GM23338 (cell line): Measurements from ENCODE around the gene GP2. TPM values are rescaled to one million over a fixed set of nuclear protein-coding genes. Genes with fewer than 3 reads are reported as not detected.

ENCODE experiments used
- ATAC-seq: fragments of 200-7000 bp; cut with Tn5 transposase; 3 replicates; pipeline ENCODE4 v1.9.1; 2020
- DNase-seq: peaks from one replicate; pipeline ENCODE4 v3.0.0-alpha.2; 2015; ENCODE audit warnings: low spot score
- H2AFZ ChIP-seq: fragments of 200-600 bp; sonication (generic); 2 replicates; pipeline ENCODE4 v1.8.0; 2016; ENCODE audit warnings: antibody characterized with exemption, mild to moderate bottlenecking, moderate library complexity
- H3F3A ChIP-seq: fragments of 200-600 bp; sonication (generic); replicated peaks from 2 replicates; pipeline ENCODE4 v1.8.0; 2017; ENCODE audit warnings: antibody characterized with exemption, mixed run types, low read depth
- H3K27ac ChIP-seq: fragments of 200-600 bp; sonication (generic); 2 replicates; pipeline ENCODE4 v1.6.1; 2016; ENCODE audit warnings: low read depth
- H3K27me3 ChIP-seq: fragments of 200-600 bp; sonication (generic); 2 replicates; pipeline ENCODE4 v1.8.0; 2016; ENCODE audit warnings: mild to moderate bottlenecking, mixed run types, moderate library complexity; ENCODE audit not compliant: insufficient read depth
- H3K36me3 ChIP-seq: fragments of 200-600 bp; sonication (generic); 2 replicates; pipeline ENCODE4 v1.8.0; 2016; ENCODE audit warnings: mild to moderate bottlenecking; ENCODE audit not compliant: insufficient read depth
- H3K4me1 ChIP-seq: fragments of 200-600 bp; sonication (generic); 2 replicates; pipeline ENCODE4 v1.8.0; 2016; ENCODE audit warnings: mild to moderate bottlenecking, moderate library complexity; ENCODE audit not compliant: insufficient read depth
- H3K4me2 ChIP-seq: fragments of 200-600 bp; sonication (generic); 2 replicates; pipeline ENCODE4 v1.7.1; 2017; ENCODE audit warnings: mixed run types
- H3K4me3 ChIP-seq: fragments of 200-600 bp; sonication (generic); 2 replicates; pipeline ENCODE4 v1.6.1; 2016; ENCODE audit warnings: mixed run types
- H3K79me2 ChIP-seq: fragments of 200-600 bp; sonication (generic); replicated peaks from 2 replicates; pipeline ENCODE4 v1.8.0; 2017; ENCODE audit warnings: mild to moderate bottlenecking; ENCODE audit not compliant: insufficient read depth
- H3K9me2 ChIP-seq: fragments of 200-600 bp; sonication (generic); 2 replicates; pipeline ENCODE4 v1.8.0; 2017; ENCODE audit not compliant: insufficient read depth
- H4K20me1 ChIP-seq: fragments of 200-600 bp; sonication (generic); replicated peaks from 2 replicates; pipeline ENCODE4 v1.8.0; 2017; ENCODE audit warnings: mild to moderate bottlenecking; ENCODE audit not compliant: insufficient read depth
- H3K27ac Mint-ChIP-seq: 2 replicates; pipeline ENCODE4 v1.8.0; 2020; ENCODE audit warnings: inconsistent platforms, mild to moderate bottlenecking, moderate library complexity, mixed read lengths
- H3K27me3 Mint-ChIP-seq: 3 replicates; pipeline ENCODE4 v1.8.0; 2022; ENCODE audit warnings: low read depth, mild to moderate bottlenecking, moderate library complexity, mixed read lengths, inconsistent platforms; ENCODE audit not compliant: insufficient read depth, poor library complexity
- H3K36me3 Mint-ChIP-seq: 3 replicates; pipeline ENCODE4 v1.8.0; 2021; ENCODE audit warnings: low read depth, mild to moderate bottlenecking, inconsistent platforms, moderate library complexity, mixed read lengths
- H3K4me1 Mint-ChIP-seq: 3 replicates; pipeline ENCODE4 v1.8.0; 2020; ENCODE audit warnings: mild to moderate bottlenecking, inconsistent platforms, mixed read lengths
- H3K4me3 Mint-ChIP-seq: 3 replicates; pipeline ENCODE4 v1.8.0; 2021; ENCODE audit warnings: moderate library complexity, mild to moderate bottlenecking, inconsistent platforms, mixed read lengths
- H3K9me3 Mint-ChIP-seq: 3 replicates; pipeline ENCODE4 v1.8.0; 2020; ENCODE audit warnings: moderate library complexity, mild to moderate bottlenecking, inconsistent platforms, mixed read lengths
- ETS1 ChIP-seq: IDR thresholded peaks from 2 replicates; pipeline ENCODE4 v1.6.1; 2016; ENCODE audit warnings: antibody characterized with exemption
- EZH2 ChIP-seq: fragments of 200-600 bp; sonication (generic); IDR thresholded peaks from one replicate; pipeline ENCODE4 v1.8.0; 2017; ENCODE audit warnings: antibody characterized with exemption, mild to moderate bottlenecking, low read depth; ENCODE audit not compliant: unreplicated experiment
- NANOG ChIP-seq: IDR thresholded peaks from 2 replicates; pipeline ENCODE4 v1.6.1; 2016; ENCODE audit warnings: antibody characterized with exemption, borderline replicate concordance
- POLR2AphosphoS5 ChIP-seq: IDR thresholded peaks from 2 replicates; pipeline ENCODE4 v1.6.1; 2016; ENCODE audit warnings: antibody characterized with exemption, low read depth
- STAT1 ChIP-seq: IDR thresholded peaks from one replicate; pipeline ENCODE4 v1.6.1; 2016; ENCODE audit warnings: antibody characterized with exemption; ENCODE audit not compliant: unreplicated experiment
- ZNF331 ChIP-seq: fragments of 250-450 bp; sonication (Bioruptor Pico); IDR thresholded peaks from 2 replicates; pipeline ENCODE4 v1.5.0; 2020; ENCODE audit warnings: low read depth, mild to moderate bottlenecking, moderate library complexity
- ZNF462 ChIP-seq: fragments of 250-450 bp; sonication (Bioruptor Pico); IDR thresholded peaks from 2 replicates; pipeline ENCODE4 v1.5.0; 2020; ENCODE audit warnings: mild to moderate bottlenecking, moderate library complexity
- polyA plus RNA-seq: library from polyadenylated mRNA; unstranded; fragments of >200 nt; fragmentation: Nextera tagmentation; extraction: Ambion mirVana; gene quantifications from 2 replicates; pipeline ENCODE4 v1.2.1, GENCODE V29; 2016
- total RNA-seq: library from RNA; depleted of rRNA; stranded (reverse); fragments of >200 nt; shearing (Covaris generic); gene quantifications from 2 replicates; pipeline ENCODE4 v1.2.3, GENCODE V29; 2014

Gene GP2
- total and polyA plus RNA-seq, 2 experiments from 2014 or later = not detected

GRCh38 chr16:20364051-20364450, 36.7 kb upstream of the GP2 start:
- H3K36me3 Mint-ChIP-seq = no peaks in the 10 kb centered on the region
- no peak overlapping the region for H3K27ac Mint-ChIP-seq
- no peaks in the 10 kb centered on the region for H3K27me3 Mint-ChIP-seq
- no peak overlapping the region for H2AFZ ChIP-seq
- ATAC-seq (no peak), DNase-seq (no peak)
- H3K9me3 Mint-ChIP-seq = peaks cover 4% of the 10 kb centered on the region; the same call in 1 of the 3 replicates
- no peaks in the 10 kb centered on the region for H3K79me2 ChIP-seq
- no peaks in the 10 kb centered on the region for H4K20me1 ChIP-seq
- H3K27me3 ChIP-seq = no peaks in the 10 kb centered on the region
- no peak overlapping the region for H3K4me3 Mint-ChIP-seq
- H3K4me3 ChIP-seq = no peak overlapping the region
- H3K27ac ChIP-seq = no peak overlapping the region
- no peak for TF ChIP-seq ZNF462 (CRISPR knock-in tag)
- TF ChIP-seq STAT1 = no peak
- TF ChIP-seq ZNF331 = no peak
- TF ChIP-seq NANOG = no peak
- TF ChIP-seq ETS1 = no peak
- no peak for TF ChIP-seq POLR2AphosphoS5
- TF ChIP-seq EZH2 = no peak
- H3K9me2 ChIP-seq = no peaks in the 10 kb centered on the region
- no peaks in the 10 kb centered on the region for H3K36me3 ChIP-seq
- no peaks in the 10 kb centered on the region for H3K4me1 Mint-ChIP-seq
- no peak overlapping the region for H3K4me2 ChIP-seq
- no peaks in the 10 kb centered on the region for H3K4me1 ChIP-seq
- H3F3A ChIP-seq = no peaks in the 10 kb centered on the region
